Measurements from ENCODE around the gene SMIM14. TPM values are rescaled to one million over a fixed set of nuclear protein-coding genes. Genes with fewer than 3 reads are reported as not detected.
A peak's percentile ranks its signal among the peaks of the same experiment; 100 is the strongest.
"Not testable (repeated sequence)": the region's sequence is repeated elsewhere in the genome, so short reads cannot be mapped to it uniquely, and the experiment has no call there.

Gene SMIM14
- total RNA-seq, 1 donor from 2014 or later = 25.4 TPM

DNA sequence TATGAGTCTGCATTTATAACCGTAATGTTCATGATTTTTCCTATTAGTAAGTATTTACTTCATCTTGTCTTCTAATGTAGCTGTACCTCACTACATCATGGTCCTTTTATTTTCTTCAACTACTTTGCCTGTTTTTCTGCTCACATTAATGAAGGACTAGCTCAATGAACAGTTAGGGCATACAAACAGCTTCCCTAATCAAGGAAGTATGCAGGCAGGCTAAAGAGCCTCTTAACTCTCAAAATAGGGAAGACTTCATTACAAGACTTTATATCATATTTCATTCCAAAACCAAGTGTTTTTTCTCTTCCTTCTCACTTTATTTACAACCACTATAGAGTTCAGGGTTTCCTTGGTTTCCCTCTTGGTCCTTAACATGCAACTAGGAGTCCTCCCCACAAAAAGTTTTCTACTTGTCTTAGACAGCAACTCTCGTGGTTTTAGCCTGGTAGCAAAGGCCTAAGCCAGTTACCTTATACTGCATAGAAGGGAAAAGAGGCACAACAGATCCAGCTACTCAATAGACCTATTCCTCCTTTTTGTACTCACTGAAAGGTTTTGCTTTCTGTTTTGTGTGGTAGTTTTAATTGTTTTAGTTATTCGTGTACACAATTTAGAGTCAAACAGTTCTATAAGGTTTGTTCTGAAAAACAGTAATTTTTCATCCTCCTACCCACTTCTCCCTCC, 40.8 kb downstream of the SMIM14 start:
- DNase-seq (ENCODE audit: low read depth) = peak; percentile 13

DNA sequence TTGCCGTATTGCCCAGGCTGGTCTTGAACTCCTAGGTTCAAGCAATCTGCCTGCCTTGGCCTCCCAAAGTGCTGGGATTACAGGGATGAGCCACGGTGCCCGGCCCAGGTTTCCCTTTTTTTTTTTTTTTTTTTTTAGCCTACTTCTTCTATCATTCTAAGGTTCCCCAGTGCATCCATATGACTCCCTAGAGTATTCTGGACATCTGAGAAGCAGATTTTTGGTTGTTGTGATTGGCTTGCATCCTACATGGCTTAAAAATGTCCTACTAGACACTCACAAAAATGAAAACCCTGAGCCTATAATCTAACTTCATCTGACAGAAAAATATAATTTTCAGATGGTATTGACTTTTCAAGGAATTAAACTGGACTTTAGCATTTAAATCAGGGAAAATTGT, 41.7 kb downstream of the SMIM14 start:
- no peak for DNase-seq (ENCODE audit: low read depth)

DNA sequence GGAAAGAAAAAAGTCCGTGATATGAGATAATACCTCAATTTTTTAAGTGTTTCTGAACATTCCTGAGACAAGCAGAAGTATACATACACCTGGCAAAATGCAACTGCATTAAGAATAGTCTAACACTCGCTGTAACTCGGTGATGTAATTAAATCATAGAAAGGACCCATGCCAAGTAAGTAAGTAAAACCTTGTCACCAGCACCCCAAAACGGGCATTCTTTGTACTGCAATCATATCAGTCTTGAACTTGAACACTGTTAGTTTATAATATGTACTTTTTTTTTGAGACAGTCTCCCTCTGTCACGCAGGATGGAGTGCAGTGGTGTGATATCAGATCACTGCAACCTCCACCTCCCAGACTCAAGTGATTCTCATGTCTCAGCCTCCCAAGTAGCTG, 47.4 kb downstream of the SMIM14 start:
- no peak for DNase-seq (ENCODE audit: low read depth)

DNA sequence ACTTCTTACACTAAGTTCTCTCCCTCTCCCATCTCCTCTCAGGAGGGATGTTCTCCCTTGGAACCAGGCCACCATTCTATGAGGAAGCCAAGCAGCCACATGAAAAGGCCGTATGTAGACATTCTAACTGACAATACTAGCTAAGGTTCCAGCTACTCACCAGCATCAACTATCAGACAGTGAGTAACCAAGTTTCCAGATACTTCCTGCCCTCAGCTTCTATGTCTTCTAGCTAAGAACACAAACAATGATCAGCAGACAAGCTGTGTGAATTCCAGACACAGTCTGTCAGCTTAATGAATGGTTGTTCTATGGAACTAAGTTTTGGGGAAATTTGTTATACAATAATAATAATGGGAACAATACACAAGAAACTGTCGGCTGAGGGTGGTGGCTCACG, 50.8 kb downstream of the SMIM14 start:
- DNase-seq (ENCODE audit: low read depth) = no peak

DNA sequence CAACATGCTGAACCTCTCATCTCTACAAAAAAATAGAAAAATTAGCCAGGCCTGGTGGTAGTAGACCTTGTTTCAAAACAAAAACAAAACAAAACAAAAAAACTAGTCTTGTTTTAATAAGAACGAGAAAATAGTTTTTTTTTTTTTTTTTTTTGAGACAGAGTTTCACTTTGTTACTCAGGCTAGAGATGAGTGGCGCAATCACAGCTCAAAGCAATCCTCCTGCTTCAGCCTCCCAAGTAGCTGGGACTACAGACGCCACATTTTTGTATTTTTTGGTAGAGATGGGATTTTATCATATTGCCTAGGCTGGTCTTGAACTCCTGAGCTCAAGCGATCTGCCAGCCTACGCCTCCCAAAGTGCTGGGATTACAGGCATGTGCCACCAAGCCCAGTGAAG, 63.7 kb downstream of the SMIM14 start:
- no peak for DNase-seq (ENCODE audit: low read depth)

- DNase-seq (ENCODE audit: low read depth) = no peak
Observed at GRCh38 chr4:39571504-39571903, 67.2 kb downstream of the SMIM14 start.

DNA sequence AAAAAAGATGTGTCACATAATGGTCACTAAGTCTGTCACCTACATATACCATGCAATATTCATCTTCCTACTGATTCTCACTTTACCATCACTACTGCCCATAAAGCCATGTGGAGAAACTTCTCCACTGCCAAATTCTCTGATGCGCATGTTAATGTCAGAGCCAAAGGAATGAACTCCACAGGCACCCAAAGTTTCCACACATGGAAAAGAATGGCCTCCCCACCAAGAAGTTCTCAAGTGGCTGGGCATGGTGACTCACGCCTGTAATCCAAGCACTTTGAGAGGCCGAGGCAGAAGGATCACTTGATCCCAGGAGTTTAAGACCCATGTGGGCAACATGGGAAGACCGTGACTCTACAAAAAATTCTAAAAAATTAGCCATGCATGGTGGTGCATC, 67.6 kb downstream of the SMIM14 start:
- DNase-seq (ENCODE audit: low read depth) = no peak

DNA sequence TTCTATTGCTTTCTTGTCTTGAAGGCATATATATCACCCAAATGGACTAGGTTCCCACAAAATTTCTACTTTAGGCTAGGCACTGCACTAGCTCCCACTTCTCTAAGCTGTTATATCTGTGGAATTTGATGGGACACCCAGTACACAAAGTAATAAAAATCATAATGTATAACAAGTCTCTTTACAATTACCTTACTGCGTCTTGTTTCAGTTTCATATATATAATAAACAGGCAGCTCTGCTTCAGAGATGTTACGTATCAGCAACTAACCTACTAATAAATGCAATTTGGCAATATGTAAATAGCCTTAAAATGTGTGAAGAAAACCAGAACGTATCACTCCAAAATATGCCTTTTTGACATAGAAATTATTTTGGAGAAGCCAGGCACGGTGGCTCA, 69.5 kb downstream of the SMIM14 start:
- no peak for DNase-seq (ENCODE audit: low read depth)

DNA sequence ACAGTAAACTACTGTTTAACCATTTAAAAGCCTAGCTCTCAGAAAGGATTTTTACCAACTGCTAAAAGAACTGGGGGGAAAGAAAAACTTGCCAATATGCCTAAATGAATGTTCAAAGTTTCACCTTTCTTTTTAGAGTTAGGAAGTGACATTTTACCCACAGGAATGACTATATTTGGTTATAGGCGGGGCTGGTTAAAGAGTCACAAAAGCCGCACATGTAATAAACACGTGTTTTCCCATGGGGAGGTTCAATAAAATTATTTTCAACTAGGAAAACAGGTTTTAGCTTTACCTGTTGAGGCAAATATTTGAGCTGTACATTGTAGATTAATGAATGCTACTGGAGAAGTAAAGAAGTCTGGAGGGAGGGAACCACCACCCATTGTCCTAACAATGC, 69.9 kb downstream of the SMIM14 start:
- no peak for DNase-seq (ENCODE audit: low read depth)

DNA sequence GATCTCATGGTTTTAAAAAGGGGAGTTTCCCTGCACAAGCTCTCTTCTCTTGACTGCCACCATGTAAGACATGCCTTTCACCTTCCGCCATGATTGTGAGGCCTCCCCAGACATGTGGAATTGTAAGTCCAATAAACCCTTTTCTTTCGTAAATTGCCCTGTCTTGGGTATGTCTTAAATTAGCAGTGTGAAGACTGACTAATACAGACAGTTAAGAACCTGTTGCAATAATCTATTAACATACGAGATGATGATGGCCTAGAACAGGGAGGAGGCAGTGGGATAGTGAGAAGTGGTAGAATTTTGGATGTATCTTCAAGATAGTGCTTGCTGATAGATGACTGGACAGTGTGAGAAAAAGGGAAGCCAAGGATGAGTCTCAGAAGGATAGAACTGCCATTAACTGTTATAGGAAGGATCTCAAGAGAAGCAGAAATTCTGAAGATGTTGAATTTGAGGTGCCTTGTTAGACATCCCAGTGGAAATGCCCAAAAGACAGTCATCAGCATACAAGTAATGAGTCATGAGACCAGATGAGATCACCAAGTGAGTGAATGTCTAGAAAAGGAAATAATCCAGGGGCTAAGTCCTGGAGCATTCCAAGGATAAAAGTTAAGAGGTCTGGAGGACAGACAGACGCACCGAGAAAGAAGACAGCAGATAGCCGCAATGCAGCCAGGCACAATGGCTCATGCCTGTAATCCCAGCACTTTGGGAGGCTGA, 72.6 kb downstream of the SMIM14 start:
- peak; percentile 45 for DNase-seq (ENCODE audit: low read depth)

DNA sequence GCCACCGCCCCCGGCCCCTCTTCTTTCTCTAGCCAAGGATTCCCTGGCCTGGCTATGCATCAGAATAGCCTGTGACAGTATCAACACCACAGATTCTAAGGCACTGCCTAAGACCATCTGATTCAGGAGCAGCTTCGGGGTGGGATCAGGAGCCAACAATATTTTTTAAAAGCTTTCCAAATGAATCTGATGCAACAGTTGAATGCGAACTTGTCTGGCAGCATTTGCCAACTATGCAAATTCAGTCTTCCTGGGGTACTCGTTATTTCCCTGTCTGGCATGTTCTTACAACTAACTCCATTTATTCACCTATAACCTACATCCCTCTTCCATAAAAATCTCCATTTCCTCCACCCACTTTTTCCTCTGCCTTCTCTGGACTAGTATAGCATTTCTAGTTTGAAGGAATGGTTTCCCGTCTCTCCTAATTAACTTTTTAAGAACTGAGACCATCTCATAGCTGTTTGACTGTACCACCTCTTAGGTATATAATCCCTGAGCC, 75.3 kb downstream of the SMIM14 start:
- DNase-seq (ENCODE audit: low read depth) = no peak

GRCh38 chr4:39562792-39563191, 75.9 kb downstream of the SMIM14 start:
- no peak for DNase-seq (ENCODE audit: low read depth)

GRCh38 chr4:39559626-39560025, 79.0 kb downstream of the SMIM14 start:
- no peak for DNase-seq (ENCODE audit: low read depth)

DNA sequence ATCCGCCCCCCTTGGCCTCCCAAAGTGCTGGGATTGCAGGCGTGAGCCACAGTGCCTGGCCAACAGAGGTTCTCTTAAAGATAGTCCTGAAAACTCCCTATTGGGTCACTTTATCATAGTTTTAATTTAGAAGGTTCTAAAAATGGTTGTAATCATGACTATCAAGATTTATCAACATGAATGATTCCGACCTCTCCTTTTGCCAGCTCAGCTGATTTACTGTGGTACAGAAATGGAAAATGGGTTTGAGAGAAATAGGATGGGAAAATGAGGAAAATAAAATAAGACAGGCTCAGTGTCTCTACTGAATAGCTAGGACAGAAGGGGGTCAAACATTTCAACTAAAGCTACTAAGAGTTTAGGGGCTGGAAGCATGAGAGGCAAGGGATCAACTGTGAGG, 83.2 kb downstream of the SMIM14 start:
- no peak for DNase-seq (ENCODE audit: low read depth)

DNA sequence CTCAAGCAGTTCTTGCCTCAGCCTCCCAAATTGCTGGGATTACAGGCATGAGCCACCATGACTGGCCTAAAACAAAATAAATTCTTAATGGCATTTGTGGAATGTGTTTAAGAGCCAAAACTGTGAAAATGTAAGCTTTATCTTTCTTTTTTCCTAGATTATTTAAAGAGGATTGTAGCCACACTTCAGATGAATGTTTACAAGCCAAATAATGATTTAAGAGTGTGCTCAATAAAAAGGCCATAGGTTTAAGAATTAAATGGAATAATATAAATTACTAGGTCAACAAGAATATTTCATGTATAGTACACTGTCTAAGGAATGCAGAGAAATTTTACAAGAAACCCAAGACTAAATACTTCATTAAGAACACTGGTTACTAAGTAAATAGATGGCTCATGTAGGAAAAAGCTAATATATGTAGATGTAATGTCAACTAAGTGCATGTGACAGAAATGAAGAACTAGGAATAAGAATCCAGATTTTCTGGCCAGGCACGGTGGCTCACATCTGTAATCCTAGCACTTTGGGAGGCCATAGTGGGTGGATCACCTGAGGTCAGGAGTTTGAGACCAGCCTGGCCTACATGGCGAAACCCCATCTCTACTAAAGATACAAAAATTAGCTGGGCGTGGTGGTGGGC, 90.1 kb downstream of the SMIM14 start:
- DNase-seq (ENCODE audit: low read depth) = no peak

GRCh38 chr4:39544580-39545315, 93.9 kb downstream of the SMIM14 start:
- DNase-seq (ENCODE audit: low read depth) = no peak

DNA sequence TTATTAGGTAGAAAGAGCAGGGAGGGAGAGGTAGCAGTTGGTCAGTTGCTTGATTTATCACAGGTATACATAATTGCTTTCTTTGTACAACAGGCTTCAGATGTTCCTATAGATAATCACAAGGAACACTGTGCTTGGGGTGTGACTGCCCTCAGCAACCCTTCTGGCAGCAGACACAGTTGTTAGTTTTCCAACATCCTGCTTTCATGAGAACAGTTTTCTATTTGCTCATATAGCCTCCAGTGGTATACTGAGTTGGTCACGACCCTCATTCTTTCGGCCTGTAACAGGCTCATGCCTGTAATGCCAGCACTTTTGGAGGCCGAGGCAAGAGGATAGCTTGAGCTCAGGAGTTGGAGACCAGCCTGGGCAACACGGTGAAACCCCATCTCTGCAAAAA, 94.6 kb downstream of the SMIM14 start:
- DNase-seq (ENCODE audit: low read depth) = not testable (repeated sequence)

GRCh38 chr4:39543034-39543433, 95.6 kb downstream of the SMIM14 start:
- no peak for DNase-seq (ENCODE audit: low read depth)

GRCh38 chr4:39542611-39543012, 96.1 kb downstream of the SMIM14 start:
- DNase-seq (ENCODE audit: low read depth) = no peak

DNA sequence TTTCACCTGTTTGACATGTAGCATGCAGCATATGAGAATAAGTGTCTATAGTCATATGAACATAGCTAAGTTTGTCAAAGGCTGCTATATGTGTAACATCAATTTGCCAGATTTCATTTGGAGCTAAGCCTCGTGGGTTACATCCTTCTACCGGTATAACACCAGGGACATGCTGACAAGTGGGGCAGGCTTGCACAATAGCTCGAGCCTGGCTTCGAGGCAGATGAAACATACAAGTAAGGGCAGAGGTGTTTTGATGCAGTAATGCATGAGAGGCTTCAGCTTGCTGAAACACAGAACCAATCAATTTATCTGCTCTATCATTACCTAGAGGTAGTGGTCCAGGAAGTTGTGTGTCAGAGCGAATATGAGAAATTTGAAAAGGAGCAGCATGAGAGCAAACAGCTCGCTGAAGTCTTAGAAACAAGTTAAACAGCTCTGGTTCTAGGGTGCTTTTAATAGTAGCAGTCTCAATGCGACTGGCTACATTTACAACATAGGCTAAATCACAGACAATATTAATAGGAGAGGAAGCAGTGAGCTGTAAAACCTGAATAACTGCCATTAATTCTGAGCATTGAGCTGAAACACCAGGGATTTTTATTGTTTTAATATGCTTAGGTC, 96.6 kb downstream of the SMIM14 start:
- DNase-seq (ENCODE audit: low read depth) = no peak

DNA sequence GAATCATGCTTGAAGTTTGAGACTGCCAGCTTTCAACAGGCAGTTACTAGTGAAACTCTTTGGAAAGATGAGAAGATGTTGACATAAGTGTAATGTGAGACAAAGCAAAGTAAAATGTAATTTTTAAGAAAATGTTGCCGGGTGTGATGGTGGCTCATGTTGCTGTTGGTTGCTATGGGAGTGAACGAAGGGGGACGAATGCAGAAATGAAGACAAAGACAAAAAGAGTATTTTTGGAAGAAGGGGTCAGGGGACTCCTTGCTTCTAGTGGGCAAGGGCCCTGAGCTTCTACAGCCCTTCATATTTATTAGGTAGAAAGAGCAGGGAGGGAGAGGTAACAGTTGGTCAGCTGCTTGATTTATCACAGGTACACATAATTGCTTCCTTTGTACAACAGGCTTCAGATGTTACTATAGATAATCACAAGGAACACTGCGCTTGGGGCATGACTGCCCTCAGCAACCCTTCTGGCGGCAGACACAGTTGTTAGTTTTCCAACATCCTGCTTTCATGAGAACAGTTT, 99.5 kb downstream of the SMIM14 start:
- DNase-seq (ENCODE audit: low read depth) = no peak
